Duodenal mucosa (tissue), 2 donors: ENCODE results near the gene AGAP2.
"Not testable (repeated sequence)": the region's sequence is repeated elsewhere in the genome, so short reads cannot be mapped to it uniquely, and the experiment has no call there.

Experiments used
- H3K27ac ChIP-seq: one replicate; pipeline ENCODE4 v1.7.0; 2013; ENCODE audit warnings: low read depth, low read length
- H3K27me3 ChIP-seq, 2 donors: one replicate each; pipeline ENCODE4 v1.7.0; 2013; ENCODE audit warnings: low read length in 2 of 2, control low read depth in 1 of 2; ENCODE audit not compliant: insufficient read depth in 2 of 2, control insufficient read depth in 1 of 2
- H3K36me3 ChIP-seq, 2 donors: one replicate each; pipeline ENCODE4 v1.7.0; 2013; ENCODE audit warnings: low read length in 2 of 2, control low read depth in 1 of 2; ENCODE audit not compliant: insufficient read depth in 2 of 2, control insufficient read depth in 1 of 2
- H3K4me1 ChIP-seq, 2 donors: one replicate each; pipeline ENCODE4 v1.7.0; 2013; ENCODE audit warnings: low read length in 2 of 2, control low read depth in 1 of 2; ENCODE audit not compliant: insufficient read depth in 2 of 2, control insufficient read depth in 1 of 2
- H3K4me3 ChIP-seq, 2 donors: one replicate each; pipeline ENCODE4 v1.7.0; 2013; ENCODE audit warnings: low read length in 2 of 2, low read depth in 1 of 2
- H3K9ac ChIP-seq, 2 donors: one replicate each; pipeline ENCODE4 v1.7.0; 2013; ENCODE audit warnings: low read length in 2 of 2, low read depth in 1 of 2
- H3K9me3 ChIP-seq, 2 donors: one replicate each; pipeline ENCODE4 v1.7.0; 2013; ENCODE audit warnings: low read length in 2 of 2, control low read depth in 1 of 2; ENCODE audit not compliant: control insufficient read depth in 1 of 2

Gene AGAP2

GRCh38 chr12:57677947-57678346 lies 60.6 kb downstream of the AGAP2 start:
- H3K27ac ChIP-seq, H3K9ac ChIP-seq, H3K9me3 ChIP-seq, H3K4me3 ChIP-seq, H3K4me1 ChIP-seq, H3K36me3 ChIP-seq, H3K27me3 ChIP-seq: not testable (repeated sequence)

GRCh38 chr12:57674691-57675090 lies 63.9 kb downstream of the AGAP2 start:
- Histone ChIP-seq H3K36me3 (no peaks in the 10 kb centered on the region), H3K4me3 (no peak overlapping the region), H3K27me3 (no peaks in the 10 kb centered on the region), H3K9ac (no peak overlapping the region), H3K27ac (no peak overlapping the region), H3K9me3 (no peaks in the 10 kb centered on the region), H3K4me1 (no peaks in the 10 kb centered on the region)
